WERI-Rb-1 (cell line): ENCODE data around the gene CHST15.

Experiments
- DNase-seq: peaks from one replicate; pipeline ENCODE4 v3.0.0-alpha.2; 2020
- H3K27ac ChIP-seq: fragments of 250-450 bp; sonication (Bioruptor Pico); 2 replicates; pipeline ENCODE4 v1.5.1; 2020; ENCODE audit warnings: mild to moderate bottlenecking, moderate library complexity
- H3K27me3 ChIP-seq: fragments of 250-450 bp; sonication (Bioruptor Pico); 2 replicates; pipeline ENCODE4 v1.5.1; 2021; ENCODE audit warnings: mild to moderate bottlenecking, low read depth, moderate library complexity; ENCODE audit not compliant: insufficient read depth, severe bottlenecking
- H3K36me3 ChIP-seq: fragments of 250-450 bp; sonication (Bioruptor Pico); 2 replicates; pipeline ENCODE4 v1.5.1; 2020; ENCODE audit warnings: mild to moderate bottlenecking, moderate library complexity
- H3K4me3 ChIP-seq: 2 replicates; pipeline ENCODE4 v1.5.1; 2011; ENCODE audit warnings: low read depth, mild to moderate bottlenecking, control low read depth, low read length
- H3K9me3 ChIP-seq: fragments of 250-450 bp; sonication (Bioruptor Pico); 2 replicates; pipeline ENCODE4 v1.5.1; 2021; ENCODE audit warnings: mild to moderate bottlenecking, moderate library complexity; ENCODE audit not compliant: severe bottlenecking
- TF ChIP-seq, protein P1 (sequence below): IDR thresholded peaks from 2 replicates; pipeline ENCODE4 v1.5.1; 2011; ENCODE audit warnings: low read depth, mild to moderate bottlenecking, control low read depth, inconsistent platforms, low read length

Gene CHST15

GRCh38 chr10:124041675-124042445 is 51.5 kb downstream of the CHST15 start:
- Histone ChIP-seq H3K9me3 (no peaks in the 10 kb centered on the region), H3K4me3 (no peak overlapping the region), H3K27me3 (no peaks in the 10 kb centered on the region), H3K27ac (no peak overlapping the region), H3K36me3 (no peaks in the 10 kb centered on the region)
- DNase-seq, result no peak
- TF ChIP-seq, protein P1, sequence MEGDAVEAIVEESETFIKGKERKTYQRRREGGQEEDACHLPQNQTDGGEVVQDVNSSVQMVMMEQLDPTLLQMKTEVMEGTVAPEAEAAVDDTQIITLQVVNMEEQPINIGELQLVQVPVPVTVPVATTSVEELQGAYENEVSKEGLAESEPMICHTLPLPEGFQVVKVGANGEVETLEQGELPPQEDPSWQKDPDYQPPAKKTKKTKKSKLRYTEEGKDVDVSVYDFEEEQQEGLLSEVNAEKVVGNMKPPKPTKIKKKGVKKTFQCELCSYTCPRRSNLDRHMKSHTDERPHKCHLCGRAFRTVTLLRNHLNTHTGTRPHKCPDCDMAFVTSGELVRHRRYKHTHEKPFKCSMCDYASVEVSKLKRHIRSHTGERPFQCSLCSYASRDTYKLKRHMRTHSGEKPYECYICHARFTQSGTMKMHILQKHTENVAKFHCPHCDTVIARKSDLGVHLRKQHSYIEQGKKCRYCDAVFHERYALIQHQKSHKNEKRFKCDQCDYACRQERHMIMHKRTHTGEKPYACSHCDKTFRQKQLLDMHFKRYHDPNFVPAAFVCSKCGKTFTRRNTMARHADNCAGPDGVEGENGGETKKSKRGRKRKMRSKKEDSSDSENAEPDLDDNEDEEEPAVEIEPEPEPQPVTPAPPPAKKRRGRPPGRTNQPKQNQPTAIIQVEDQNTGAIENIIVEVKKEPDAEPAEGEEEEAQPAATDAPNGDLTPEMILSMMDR, result no peak

DNA sequence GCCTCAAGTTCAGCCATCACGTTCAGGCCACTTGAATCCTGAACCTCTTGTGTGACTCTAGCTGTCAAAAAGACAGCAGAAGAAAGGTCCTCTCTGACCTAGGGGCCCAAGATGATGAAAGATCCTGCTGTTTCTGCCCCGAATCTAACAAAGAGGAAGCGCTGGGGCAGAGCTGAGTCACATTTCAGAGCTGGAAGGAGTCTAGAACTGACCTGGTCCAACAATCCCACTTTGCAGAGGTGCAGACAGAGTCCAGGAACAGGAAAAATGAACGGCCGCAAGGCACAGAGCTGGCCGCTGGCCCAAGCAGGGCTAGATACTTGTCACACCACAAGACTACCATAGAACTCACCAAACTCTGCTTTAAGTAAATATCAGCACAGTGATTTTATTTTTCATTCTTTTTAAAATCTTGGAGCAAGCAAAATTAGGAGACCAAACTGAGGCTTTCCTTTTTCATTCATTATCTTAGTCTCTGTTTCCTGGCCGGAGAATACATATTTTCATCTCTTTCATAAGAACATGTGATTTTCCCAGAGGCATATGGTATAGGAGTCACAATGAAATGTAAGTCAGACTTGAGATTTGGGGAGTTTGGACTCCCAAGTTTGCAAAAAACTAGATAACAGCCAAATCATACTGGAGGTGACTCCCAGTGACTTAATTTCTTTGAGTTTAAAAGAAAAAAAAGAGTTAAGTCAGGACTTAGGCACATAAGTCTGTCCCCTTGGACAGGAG is 52.8 kb downstream of the CHST15 start:
- Histone ChIP-seq H3K27ac (no peak overlapping the region), H3K4me3 (no peak overlapping the region), H3K9me3 (no peaks in the 10 kb centered on the region), H3K36me3 (no peaks in the 10 kb centered on the region), H3K27me3 (no peaks in the 10 kb centered on the region)
- TF ChIP-seq, protein P1, result no peak
- DNase-seq, result no peak

- Histone ChIP-seq H3K9me3 (no peaks in the 10 kb centered on the region), H3K36me3 (no peaks in the 10 kb centered on the region), H3K27me3 (no peaks in the 10 kb centered on the region), H3K27ac (no peak overlapping the region), H3K4me3 (no peak overlapping the region)
- TF ChIP-seq, protein P1, result no peak
- no peak for DNase-seq
Measured at GRCh38 chr10:124039483-124040013, 53.9 kb downstream of the CHST15 start.

- no peaks in the 10 kb centered on the region for H3K27me3 ChIP-seq
- H3K36me3 ChIP-seq, result no peaks in the 10 kb centered on the region
- H3K9me3 ChIP-seq, result no peaks in the 10 kb centered on the region
- no peak for DNase-seq
- TF ChIP-seq, protein P1, result no peak
- H3K4me3 ChIP-seq, result no peak overlapping the region
- H3K27ac ChIP-seq, result no peak overlapping the region
Measured at GRCh38 chr10:124037784-124038183, 55.6 kb downstream of the CHST15 start.

- Histone ChIP-seq H3K27ac (no peak overlapping the region), H3K27me3 (no peaks in the 10 kb centered on the region), H3K36me3 (no peaks in the 10 kb centered on the region), H3K4me3 (no peak overlapping the region), H3K9me3 (no peaks in the 10 kb centered on the region)
- no peak for DNase-seq
- TF ChIP-seq, protein P1, result no peak
Measured at GRCh38 chr10:124037286-124037685, 56.1 kb downstream of the CHST15 start.
